B cell (primary cell): ENCODE measurements around the gene DCHS1. TPM values are rescaled to one million over a fixed set of nuclear protein-coding genes. Genes with fewer than 3 reads are reported as not detected.

ENCODE experiments used
- ATAC-seq: fragments of 200-7000 bp; cut with Tn5 transposase; one replicate; pipeline ENCODE4 v1.10.0; 2021; ENCODE audit warnings: low read depth, mild to moderate bottlenecking, moderate number of reproducible peaks, moderate library complexity
- CTCF ChIA-PET: fragments of 350-600 bp; sonication (Branson Sonifier 250); formaldehyde crosslinking; loops from one replicate; lab custom pipeline; 2021; ENCODE audit warnings: antibody characterized with exemption, inconsistent platforms; lab: Charles Lee
- POLR2A ChIA-PET: fragments of 350-600 bp; sonication (Branson Sonifier 250); formaldehyde crosslinking; loops from one replicate; lab custom pipeline; 2021; ENCODE audit warnings: antibody characterized with exemption; lab: Charles Lee
- DNase-seq: peaks from one replicate; pipeline ENCODE4 v3.0.0; 2013
- H2AFZ ChIP-seq: 2 replicates; pipeline ENCODE4 v1.6.1; 2012; ENCODE audit warnings: mild to moderate bottlenecking, low read depth, low read length; ENCODE audit not compliant: insufficient read depth, poor library complexity, severe bottlenecking
- H3K27ac ChIP-seq, 2 donors: 1 replicate in 1 of 2; 2 replicates in 1 of 2; pipeline ENCODE4 v1.5.1; 2012 to 2013; ENCODE audit warnings: low read length in 2 of 2, mild to moderate bottlenecking in 2 of 2, moderate library complexity in 1 of 2
- H3K27me3 ChIP-seq, 4 experiments: fragments of 200-600 bp in 1 of 4; sonication (generic) in 1 of 4; replicated peaks in 1 of 4; 1 replicate in 2 of 4; 2 replicates in 2 of 4; pipeline versions ENCODE4 v1.6.1 to v1.7.0; 2013 to 2016; ENCODE audit warnings: low read length in 3 of 4, mild to moderate bottlenecking in 2 of 4, mixed read lengths in 1 of 4, moderate library complexity in 1 of 4; ENCODE audit not compliant: insufficient read depth in 4 of 4, control insufficient read depth in 3 of 4; ENCODE audit errors: control extremely low read depth in 1 of 4
- H3K36me3 ChIP-seq, 2 experiments: replicated peaks in 1 of 2; 1 replicate in 1 of 2; 2 replicates in 1 of 2; pipeline versions ENCODE4 v1.6.1 to v1.7.1; 2013; ENCODE audit warnings: low read length in 1 of 2; ENCODE audit not compliant: insufficient read depth in 2 of 2, control insufficient read depth in 1 of 2; ENCODE audit errors: control extremely low read depth in 1 of 2, extremely low read depth in 1 of 2
- H3K4me1 ChIP-seq, 2 donors: fragments of 200-600 bp in 1 of 2; sonication (generic) in 1 of 2; 1 replicate in 1 of 2; 2 replicates in 1 of 2; pipeline versions ENCODE4 v1.5.1 to v1.6.1; 2013 to 2017; ENCODE audit warnings: low read length in 2 of 2; ENCODE audit not compliant: control insufficient read depth in 2 of 2, insufficient read depth in 2 of 2
- H3K4me2 ChIP-seq: replicated peaks from 2 replicates; pipeline ENCODE3; 2012; ENCODE audit warnings: mild to moderate bottlenecking, low read depth, low read length; ENCODE audit not compliant: poor library complexity, severe bottlenecking
- H3K4me3 ChIP-seq, 5 experiments: fragments of 200-600 bp in 1 of 5; sonication (generic) in 1 of 5; 1 replicate in 3 of 5; 2 replicates in 2 of 5; pipeline versions ENCODE4 v1.5.1 to v1.7.0; 2011 to 2016; ENCODE audit warnings: low read length in 4 of 5, mild to moderate bottlenecking in 4 of 5, low read depth in 2 of 5, control low read depth in 1 of 5, moderate library complexity in 1 of 5; ENCODE audit not compliant: insufficient read depth in 1 of 5; ENCODE audit errors: control extremely low read depth in 1 of 5, extremely low read depth in 1 of 5
- H3K79me2 ChIP-seq: fragments of 200-600 bp; sonication (generic); one replicate; pipeline ENCODE4 v1.6.0; 2016; ENCODE audit warnings: low read length; ENCODE audit not compliant: control insufficient read depth, insufficient read depth
- H3K9ac ChIP-seq: fragments of 200-600 bp; sonication (generic); 2 replicates; pipeline ENCODE4 v1.6.1; 2017; ENCODE audit warnings: mild to moderate bottlenecking, low read length, moderate library complexity
- H3K9me3 ChIP-seq, 3 donors: one replicate each; pipeline versions ENCODE4 v1.6.1 to v1.7.1; 2013; ENCODE audit warnings: low read length in 2 of 3; ENCODE audit not compliant: control insufficient read depth in 2 of 3, insufficient read depth in 1 of 3; ENCODE audit errors: control extremely low read depth in 1 of 3
- H4K20me1 ChIP-seq: 2 replicates; pipeline ENCODE4 v1.6.0; 2012; ENCODE audit warnings: mild to moderate bottlenecking, low read length; ENCODE audit not compliant: insufficient read depth, control insufficient read depth, poor library complexity, severe bottlenecking
- H3K27ac Mint-ChIP-seq: one replicate; pipeline ENCODE4 v1.8.0; 2021; ENCODE audit warnings: mixed read lengths
- H3K27me3 Mint-ChIP-seq: one replicate; pipeline ENCODE4 v1.8.0; 2021; ENCODE audit warnings: mixed read lengths
- H3K4me1 Mint-ChIP-seq: one replicate; pipeline ENCODE4 v1.8.0; 2021; ENCODE audit warnings: mixed read lengths
- H3K4me3 Mint-ChIP-seq: one replicate; pipeline ENCODE4 v1.8.0; 2021; ENCODE audit warnings: mixed read lengths
- H3K9me3 Mint-ChIP-seq: one replicate; pipeline ENCODE4 v1.8.0; 2022; ENCODE audit warnings: mixed read lengths; ENCODE audit not compliant: insufficient read depth
- EZH2 ChIP-seq: IDR thresholded peaks from 2 replicates; pipeline ENCODE4 v1.6.1; 2012; ENCODE audit warnings: borderline replicate concordance, low read depth, mild to moderate bottlenecking, moderate library complexity, low read length; ENCODE audit not compliant: insufficient read depth, poor library complexity, severe bottlenecking
- WGBS: methylation state at CpG from one replicate; pipeline ENCODE4 v1.1.5; 2013; ENCODE audit warnings: missing lambda C conversion rate; ENCODE audit not compliant: insufficient coverage; 5-methylcytosine and 5-hydroxymethylcytosine counted together
- intact Hi-C: fragments of 100-400 bp; cut with micrococcal nuclease; formaldehyde crosslinking; loops from one replicate; pipeline ENCODE4 v1.10.0; 2022
- polyA plus RNA-seq: library from polyadenylated mRNA; depleted of rRNA; stranded (reverse); fragments of >200 nt; gene quantifications from 2 replicates; pipeline ENCODE4 v1.2.3, GENCODE V29; 2012
- total RNA-seq, 2 donors: library from RNA; stranded (reverse); fragments of 120-200 nt in 1 of 2; gene quantifications; 1 replicate in 1 of 2; 2 replicates in 1 of 2; pipeline versions ENCODE4 v1.2.3 to v1.2.4, GENCODE V29; 2013 to 2022
- TF ChIP-seq, protein P1 (sequence below): fragments of 200-600 bp; IDR thresholded peaks from one replicate; pipeline ENCODE4 v1.8.0; 2022; ENCODE audit warnings: antibody characterized with exemption, mild to moderate bottlenecking

DCHS1 gene
- total and polyA plus RNA-seq, 2 donors (not counting 1 experiment from before 2014, with no cell fraction given) = 0.31 to 0.84 TPM

DNA sequence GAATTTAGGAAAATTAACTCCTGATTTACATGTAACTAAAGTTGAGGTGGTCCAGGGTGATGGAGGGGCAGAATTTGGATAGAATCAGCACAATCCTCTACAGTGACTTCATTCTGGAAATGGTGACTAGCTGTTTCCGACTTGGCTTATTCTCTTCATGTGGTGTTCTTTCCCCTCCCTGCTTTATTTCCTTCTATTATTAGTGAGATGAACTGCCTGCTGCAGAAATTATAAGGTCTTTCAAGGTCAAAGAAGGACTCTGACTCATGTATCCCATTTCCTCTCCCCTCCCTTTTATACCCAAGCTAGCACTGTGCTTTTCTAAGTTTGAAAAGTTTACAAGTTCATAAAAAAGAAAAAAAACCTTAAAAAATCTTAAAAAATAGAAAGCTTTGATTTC, 39.8 kb upstream of the DCHS1 start:
- no peak overlapping the region for H3K4me2 ChIP-seq
- WGBS = no CpG with 5 or more reads among the region's 1 CpG
- H3K27ac ChIP-seq = no peak overlapping the region
- ChIA-PET POLR2A (no interaction called here), CTCF (interaction anchor here (0.8 to 2.2 kb wide), 3 partner anchors 10 to 316 kb away, joined by 3 to 11 read pairs (median 4); no protein-coding TSS in a partner anchor)
- no peak overlapping the region for H3K4me3 Mint-ChIP-seq
- no peaks in the 10 kb centered on the region for H3K36me3 ChIP-seq
- ATAC-seq (no peak), DNase-seq (no peak)
- no peaks in the 10 kb centered on the region for H3K79me2 ChIP-seq
- no peaks in the 10 kb centered on the region for H4K20me1 ChIP-seq
- H3K27ac Mint-ChIP-seq = no peak overlapping the region
- H3K27me3 Mint-ChIP-seq = no peaks in the 10 kb centered on the region
- no peak overlapping the region for H2AFZ ChIP-seq
- no peak overlapping the region for H3K9ac ChIP-seq
- intact Hi-C loops = no loop called here
- no peaks in the 10 kb centered on the region for H3K27me3 ChIP-seq
- H3K4me1 ChIP-seq = no peaks in the 10 kb centered on the region
- no peaks in the 10 kb centered on the region for H3K9me3 Mint-ChIP-seq
- no peaks in the 10 kb centered on the region for H3K4me1 Mint-ChIP-seq
- TF ChIP-seq, protein P1, sequence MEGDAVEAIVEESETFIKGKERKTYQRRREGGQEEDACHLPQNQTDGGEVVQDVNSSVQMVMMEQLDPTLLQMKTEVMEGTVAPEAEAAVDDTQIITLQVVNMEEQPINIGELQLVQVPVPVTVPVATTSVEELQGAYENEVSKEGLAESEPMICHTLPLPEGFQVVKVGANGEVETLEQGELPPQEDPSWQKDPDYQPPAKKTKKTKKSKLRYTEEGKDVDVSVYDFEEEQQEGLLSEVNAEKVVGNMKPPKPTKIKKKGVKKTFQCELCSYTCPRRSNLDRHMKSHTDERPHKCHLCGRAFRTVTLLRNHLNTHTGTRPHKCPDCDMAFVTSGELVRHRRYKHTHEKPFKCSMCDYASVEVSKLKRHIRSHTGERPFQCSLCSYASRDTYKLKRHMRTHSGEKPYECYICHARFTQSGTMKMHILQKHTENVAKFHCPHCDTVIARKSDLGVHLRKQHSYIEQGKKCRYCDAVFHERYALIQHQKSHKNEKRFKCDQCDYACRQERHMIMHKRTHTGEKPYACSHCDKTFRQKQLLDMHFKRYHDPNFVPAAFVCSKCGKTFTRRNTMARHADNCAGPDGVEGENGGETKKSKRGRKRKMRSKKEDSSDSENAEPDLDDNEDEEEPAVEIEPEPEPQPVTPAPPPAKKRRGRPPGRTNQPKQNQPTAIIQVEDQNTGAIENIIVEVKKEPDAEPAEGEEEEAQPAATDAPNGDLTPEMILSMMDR = no peak
- TF ChIP-seq EZH2 = no peak
- H3K4me3 ChIP-seq = no peak overlapping the region
- H3K9me3 ChIP-seq = no peaks in the 10 kb centered on the region

DNA sequence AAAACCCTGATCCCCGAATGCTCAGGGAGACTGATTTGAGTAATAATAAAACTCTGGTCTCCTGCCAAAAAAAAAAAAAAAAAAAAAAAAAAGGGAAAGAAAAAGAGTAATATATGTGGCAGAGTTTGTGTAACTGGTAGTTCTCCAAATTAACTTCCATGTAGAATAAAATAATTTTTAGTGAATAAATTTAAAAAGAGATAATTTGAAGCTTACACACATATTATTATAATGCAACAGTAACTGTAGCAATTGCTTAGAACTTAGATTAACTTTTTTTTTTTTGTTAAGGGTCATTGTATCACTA, 38.6 kb upstream of the DCHS1 start:
- Histone ChIP-seq H3K4me3 (no peak overlapping the region), H4K20me1 (no peaks in the 10 kb centered on the region), H3K27ac (no peak overlapping the region), H3K4me2 (no peak overlapping the region), H3K9me3 (no peaks in the 10 kb centered on the region), H3K79me2 (no peaks in the 10 kb centered on the region), H2AFZ (no peak overlapping the region), H3K27me3 (no peaks in the 10 kb centered on the region), H3K9ac (no peak overlapping the region), H3K4me1 (no peaks in the 10 kb centered on the region), H3K36me3 (no peaks in the 10 kb centered on the region)
- intact Hi-C loops = no loop called here
- ATAC-seq (no peak), DNase-seq (no peak)
- H3K27ac Mint-ChIP-seq = no peak overlapping the region
- H3K4me3 Mint-ChIP-seq = no peak overlapping the region
- no peak for TF ChIP-seq EZH2
- TF ChIP-seq, protein P1 = no peak
- no peaks in the 10 kb centered on the region for H3K9me3 Mint-ChIP-seq
- WGBS = no CpG with 5 or more reads among the region's 1 CpG
- ChIA-PET CTCF (interaction anchor here (0.6 to 1.3 kb wide), 3 partner anchors 11 to 250 kb away, joined by 3 to 7 read pairs (median 4); partner anchors contain the start of gene MRPL17), POLR2A (no interaction called here)
- H3K4me1 Mint-ChIP-seq = no peaks in the 10 kb centered on the region
- no peaks in the 10 kb centered on the region for H3K27me3 Mint-ChIP-seq
